ENCODE data around the gene PPP2R2B. TPM values are rescaled to one million over a fixed set of nuclear protein-coding genes. Genes with fewer than 3 reads are reported as not detected.

PPP2R2B gene
- total RNA-seq, 1 donor from 2014 or later, result not detected

GRCh38 chr5:146662229-146662628, 216.3 kb downstream of the PPP2R2B start:
- Mint-ChIP-seq H3K4me3 (no peak overlapping the region), H3K27me3 (no peaks in the 10 kb centered on the region), H3K4me1 (no peaks in the 10 kb centered on the region), H3K9me3 (no peaks in the 10 kb centered on the region), H3K36me3 (ENCODE audit: low read depth) (no peaks in the 10 kb centered on the region), H3K27ac (no peak overlapping the region)
- intact Hi-C loops (cut with micrococcal nuclease), result loop anchor here (1.0 to 10.0 kb wide), 2 partner anchors 127 to 304 kb away; no protein-coding TSS in a partner anchor
- DNase-seq, result peak; percentile 78

- Mint-ChIP-seq H3K4me3 (no peak overlapping the region), H3K27me3 (no peaks in the 10 kb centered on the region), H3K36me3 (ENCODE audit: low read depth) (no peaks in the 10 kb centered on the region), H3K27ac (no peak overlapping the region), H3K4me1 (no peaks in the 10 kb centered on the region), H3K9me3 (no peaks in the 10 kb centered on the region)
- DNase-seq, result no peak
- intact Hi-C loops (cut with micrococcal nuclease), result loop anchor here (10.0 kb wide), 1 partner anchor 126 kb away; no protein-coding TSS in a partner anchor
Observed at GRCh38 chr5:146660376-146660960, 218.1 kb downstream of the PPP2R2B start.

GRCh38 chr5:146659961-146660360, 218.6 kb downstream of the PPP2R2B start:
- no peak overlapping the region for H3K4me3 Mint-ChIP-seq
- no peaks in the 10 kb centered on the region for H3K27me3 Mint-ChIP-seq
- intact Hi-C loops (cut with micrococcal nuclease), result loop anchor here (10.0 kb wide), 1 partner anchor 125 kb away; no protein-coding TSS in a partner anchor
- H3K9me3 Mint-ChIP-seq, result no peaks in the 10 kb centered on the region
- no peak for DNase-seq
- no peaks in the 10 kb centered on the region for H3K36me3 Mint-ChIP-seq (ENCODE audit: low read depth)
- H3K4me1 Mint-ChIP-seq, result no peaks in the 10 kb centered on the region
- no peak overlapping the region for H3K27ac Mint-ChIP-seq

- Mint-ChIP-seq H3K4me1 (no peaks in the 10 kb centered on the region), H3K36me3 (ENCODE audit: low read depth) (no peaks in the 10 kb centered on the region), H3K27ac (no peak overlapping the region), H3K9me3 (no peaks in the 10 kb centered on the region), H3K27me3 (no peaks in the 10 kb centered on the region), H3K4me3 (no peak overlapping the region)
- intact Hi-C loops (cut with micrococcal nuclease), result no loop called here
- DNase-seq, result no peak
Observed at GRCh38 chr5:146656703-146657102, 221.9 kb downstream of the PPP2R2B start.

GRCh38 chr5:146653560-146653959, 225.0 kb downstream of the PPP2R2B start:
- no peak for DNase-seq
- Mint-ChIP-seq H3K9me3 (no peaks in the 10 kb centered on the region), H3K4me1 (no peaks in the 10 kb centered on the region), H3K27ac (no peak overlapping the region), H3K36me3 (ENCODE audit: low read depth) (no peaks in the 10 kb centered on the region), H3K27me3 (no peaks in the 10 kb centered on the region), H3K4me3 (no peak overlapping the region)
- intact Hi-C loops (cut with micrococcal nuclease), result no loop called here

- Mint-ChIP-seq H3K27ac (no peak overlapping the region), H3K27me3 (no peaks in the 10 kb centered on the region), H3K36me3 (ENCODE audit: low read depth) (no peaks in the 10 kb centered on the region), H3K4me3 (no peak overlapping the region), H3K4me1 (no peaks in the 10 kb centered on the region), H3K9me3 (no peaks in the 10 kb centered on the region)
- DNase-seq, result no peak
- intact Hi-C loops (cut with micrococcal nuclease), result no loop called here
Observed at GRCh38 chr5:146652547-146652946, 226.0 kb downstream of the PPP2R2B start.

GRCh38 chr5:146647656-146648199, 230.8 kb downstream of the PPP2R2B start:
- H3K27ac Mint-ChIP-seq, result no peak overlapping the region
- intact Hi-C loops (cut with micrococcal nuclease), result no loop called here
- H3K4me1 Mint-ChIP-seq, result no peaks in the 10 kb centered on the region
- H3K36me3 Mint-ChIP-seq (ENCODE audit: low read depth), result no peaks in the 10 kb centered on the region
- no peak overlapping the region for H3K4me3 Mint-ChIP-seq
- H3K27me3 Mint-ChIP-seq, result no peaks in the 10 kb centered on the region
- DNase-seq, result no peak
- no peaks in the 10 kb centered on the region for H3K9me3 Mint-ChIP-seq

- Mint-ChIP-seq H3K36me3 (ENCODE audit: low read depth) (no peaks in the 10 kb centered on the region), H3K27ac (no peak overlapping the region), H3K4me3 (no peak overlapping the region), H3K27me3 (no peaks in the 10 kb centered on the region), H3K4me1 (no peaks in the 10 kb centered on the region), H3K9me3 (no peaks in the 10 kb centered on the region)
- DNase-seq, result no peak
- intact Hi-C loops (cut with micrococcal nuclease), result no loop called here
Observed at GRCh38 chr5:146646441-146646840, 232.1 kb downstream of the PPP2R2B start.

GRCh38 chr5:146645342-146645741, 233.2 kb downstream of the PPP2R2B start:
- Mint-ChIP-seq H3K9me3 (no peaks in the 10 kb centered on the region), H3K4me3 (no peak overlapping the region), H3K27me3 (no peaks in the 10 kb centered on the region), H3K27ac (no peak overlapping the region), H3K36me3 (ENCODE audit: low read depth) (no peaks in the 10 kb centered on the region), H3K4me1 (no peaks in the 10 kb centered on the region)
- no peak for DNase-seq
- intact Hi-C loops (cut with micrococcal nuclease), result no loop called here

- Mint-ChIP-seq H3K27ac (no peak overlapping the region), H3K4me1 (no peaks in the 10 kb centered on the region), H3K4me3 (no peak overlapping the region), H3K36me3 (ENCODE audit: low read depth) (no peaks in the 10 kb centered on the region), H3K27me3 (no peaks in the 10 kb centered on the region), H3K9me3 (no peaks in the 10 kb centered on the region)
- DNase-seq, result no peak
- intact Hi-C loops (cut with micrococcal nuclease), result no loop called here
Observed at GRCh38 chr5:146644831-146645230, 233.7 kb downstream of the PPP2R2B start.

- intact Hi-C loops (cut with micrococcal nuclease), result no loop called here
- H3K4me1 Mint-ChIP-seq, result no peaks in the 10 kb centered on the region
- H3K4me3 Mint-ChIP-seq, result no peak overlapping the region
- no peaks in the 10 kb centered on the region for H3K27me3 Mint-ChIP-seq
- DNase-seq, result no peak
- no peaks in the 10 kb centered on the region for H3K36me3 Mint-ChIP-seq (ENCODE audit: low read depth)
- H3K27ac Mint-ChIP-seq, result no peak overlapping the region
- H3K9me3 Mint-ChIP-seq, result no peaks in the 10 kb centered on the region
Observed at GRCh38 chr5:146643776-146644175, 234.8 kb downstream of the PPP2R2B start.

GRCh38 chr5:146642410-146642809, 236.1 kb downstream of the PPP2R2B start:
- intact Hi-C loops (cut with micrococcal nuclease), result no loop called here
- DNase-seq, result no peak
- no peaks in the 10 kb centered on the region for H3K4me1 Mint-ChIP-seq
- no peak overlapping the region for H3K4me3 Mint-ChIP-seq
- H3K9me3 Mint-ChIP-seq, result no peaks in the 10 kb centered on the region
- H3K36me3 Mint-ChIP-seq (ENCODE audit: low read depth), result no peaks in the 10 kb centered on the region
- H3K27me3 Mint-ChIP-seq, result peaks cover 5% of the 10 kb centered on the region
- H3K27ac Mint-ChIP-seq, result no peak overlapping the region

GRCh38 chr5:146641941-146642340, 236.6 kb downstream of the PPP2R2B start:
- Mint-ChIP-seq H3K36me3 (ENCODE audit: low read depth) (no peaks in the 10 kb centered on the region), H3K9me3 (no peaks in the 10 kb centered on the region), H3K27ac (no peak overlapping the region), H3K4me1 (no peaks in the 10 kb centered on the region), H3K27me3 (peaks cover 5% of the 10 kb centered on the region), H3K4me3 (no peak overlapping the region)
- no peak for DNase-seq
- intact Hi-C loops (cut with micrococcal nuclease), result no loop called here

GRCh38 chr5:146640285-146640896, 238.2 kb downstream of the PPP2R2B start:
- Mint-ChIP-seq H3K27me3 (peaks cover 5% of the 10 kb centered on the region), H3K9me3 (no peaks in the 10 kb centered on the region), H3K27ac (no peak overlapping the region), H3K4me1 (no peaks in the 10 kb centered on the region), H3K4me3 (no peak overlapping the region), H3K36me3 (ENCODE audit: low read depth) (no peaks in the 10 kb centered on the region)
- DNase-seq, result no peak
- intact Hi-C loops (cut with micrococcal nuclease), result no loop called here
